ENCODE results near the gene CDK12.
A peak's percentile ranks its signal among the peaks of the same experiment; 100 is the strongest.
"Not testable (repeated sequence)": the region's sequence is repeated elsewhere in the genome, so short reads cannot be mapped to it uniquely, and the experiment has no call there.

The CDK12 gene

DNA sequence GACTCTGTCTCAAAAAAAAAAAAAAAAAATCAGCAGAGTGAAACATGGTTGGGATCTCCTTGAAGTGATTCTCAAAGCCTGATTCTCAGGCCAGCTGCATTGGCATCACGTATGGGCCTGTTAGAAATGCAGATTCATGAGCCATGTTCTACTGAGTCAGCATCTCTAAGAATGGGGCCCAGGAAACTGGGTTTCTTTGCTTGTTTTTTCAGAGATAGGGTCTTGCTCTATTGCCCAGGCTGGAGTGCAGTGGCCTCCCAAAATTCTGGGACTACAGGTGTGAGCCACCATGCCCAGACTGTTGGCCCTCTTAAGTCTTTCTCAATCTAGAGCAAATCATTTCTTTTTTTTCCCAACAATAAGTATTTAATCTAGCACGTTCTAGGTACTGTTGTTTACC, 47.7 kb downstream of the CDK12 start:
- no peak for DNase-seq

- DNase-seq: no peak
Measured at GRCh38 chr17:39513309-39513708, 52.0 kb downstream of the CDK12 start.

GRCh38 chr17:39513915-39514314, 52.6 kb downstream of the CDK12 start:
- DNase-seq: no peak

- no peak for DNase-seq
Measured at GRCh38 chr17:39517224-39517623, 55.9 kb downstream of the CDK12 start.

GRCh38 chr17:39525801-39526506, 64.7 kb downstream of the CDK12 start:
- no peak for DNase-seq

DNA sequence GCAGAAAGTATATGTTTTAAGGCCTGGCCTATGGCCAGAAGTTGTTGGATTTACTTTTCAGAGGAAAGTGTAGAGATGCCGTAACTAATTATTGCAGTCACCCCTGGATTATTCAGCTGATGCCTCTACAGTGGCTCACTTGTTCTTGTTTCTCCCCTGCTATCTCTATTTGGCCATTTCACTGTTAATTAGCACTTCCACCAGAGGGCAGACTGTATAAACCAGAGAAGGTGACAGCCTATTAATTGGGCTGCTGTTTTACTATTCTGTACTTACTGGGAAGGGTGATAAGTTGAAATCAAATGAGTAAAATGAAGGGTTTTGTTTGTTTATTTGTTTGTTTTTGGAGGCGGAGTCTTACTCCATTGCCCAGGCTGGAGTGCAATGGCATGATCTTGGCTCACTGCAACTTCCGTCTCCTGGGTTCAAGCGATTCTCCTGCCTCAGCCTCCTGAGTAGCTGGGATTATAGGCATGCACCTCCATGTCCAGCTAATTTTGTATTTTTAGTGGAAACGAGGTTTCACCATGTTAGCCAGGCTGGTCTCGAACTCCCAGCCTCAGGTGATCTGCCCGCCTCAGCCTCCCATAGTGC, 66.0 kb downstream of the CDK12 start:
- peak; percentile 23 for DNase-seq

GRCh38 chr17:39529455-39529854, 68.2 kb downstream of the CDK12 start:
- DNase-seq: no peak

GRCh38 chr17:39530513-39530912, 69.2 kb downstream of the CDK12 start:
- DNase-seq: no peak

DNA sequence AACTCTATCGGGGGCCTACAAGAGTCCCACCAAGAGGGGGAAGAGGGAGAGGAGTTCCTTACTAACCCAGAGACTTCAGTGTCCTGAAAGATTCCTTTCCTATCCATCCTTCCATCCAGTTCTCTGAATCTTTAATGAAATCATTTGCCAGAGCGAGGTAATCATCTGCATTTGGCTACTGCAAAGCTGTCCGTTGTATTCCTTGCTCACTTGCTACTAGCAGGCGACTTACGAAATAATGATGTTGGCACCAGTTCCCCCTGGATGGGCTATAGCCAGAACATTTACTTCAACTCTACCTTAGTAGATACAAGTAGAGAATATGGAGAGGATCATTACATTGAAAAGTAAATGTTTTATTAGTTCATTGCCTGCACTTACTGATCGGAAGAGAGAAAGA, 70.0 kb downstream of the CDK12 start:
- DNase-seq: no peak

- no peak for DNase-seq
Measured at GRCh38 chr17:39533891-39534290, 72.6 kb downstream of the CDK12 start.

DNA sequence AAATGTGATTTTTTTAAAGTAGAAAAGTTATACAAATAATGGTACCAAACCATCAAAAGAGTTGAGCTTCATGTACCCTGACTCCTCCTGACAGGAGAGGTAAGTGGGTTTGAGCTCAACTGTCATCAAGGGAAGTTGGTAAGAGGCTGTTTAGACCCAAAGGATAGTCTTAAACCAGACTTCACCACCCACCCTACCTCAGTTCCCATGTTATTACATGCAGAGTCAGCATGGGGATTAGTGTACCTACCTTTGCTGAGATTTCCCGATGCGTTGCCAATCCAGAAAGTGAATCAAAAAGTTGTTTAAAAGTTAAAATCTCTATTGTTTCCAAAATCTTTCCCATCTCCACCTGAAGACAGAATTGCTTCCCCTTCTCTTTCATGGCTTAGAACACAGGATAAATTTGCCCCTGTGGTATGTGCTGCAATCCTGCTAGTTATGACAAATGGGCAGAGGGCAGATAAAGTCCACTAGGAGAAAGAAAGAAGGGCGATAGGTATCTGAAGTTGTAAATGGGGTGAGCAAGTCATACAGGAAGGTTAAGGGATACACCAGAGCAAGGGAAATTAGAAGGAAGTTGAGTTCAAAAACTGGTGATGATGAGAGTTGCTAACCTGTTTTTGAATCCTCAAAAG, 73.6 kb downstream of the CDK12 start:
- DNase-seq: no peak

- no peak for DNase-seq
Measured at GRCh38 chr17:39536468-39536867, 75.2 kb downstream of the CDK12 start.

DNA sequence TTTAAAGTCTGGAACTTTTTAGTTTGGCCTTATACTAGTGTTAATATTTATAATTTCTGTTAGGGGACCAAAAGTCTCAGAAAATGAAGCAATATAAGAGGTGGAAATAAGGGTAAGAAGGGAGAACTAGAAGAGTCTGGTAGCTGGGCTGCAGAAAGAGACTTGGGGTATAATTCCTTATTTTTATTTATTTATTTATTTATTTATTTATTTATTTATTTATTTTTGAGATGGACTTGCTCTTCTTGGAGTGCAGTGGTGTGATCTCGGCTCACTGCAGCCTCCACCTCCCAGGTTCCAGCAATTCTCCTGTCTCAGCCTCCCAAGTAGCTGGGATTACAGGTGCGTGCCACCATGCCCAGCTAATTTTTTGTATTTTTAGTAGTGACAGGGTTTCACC, 76.1 kb downstream of the CDK12 start:
- not testable (repeated sequence) for DNase-seq

GRCh38 chr17:39538866-39539265, 77.6 kb downstream of the CDK12 start:
- peak; percentile 6 for DNase-seq

- no peak for DNase-seq
Measured at GRCh38 chr17:39540611-39541010, 79.3 kb downstream of the CDK12 start.

DNA sequence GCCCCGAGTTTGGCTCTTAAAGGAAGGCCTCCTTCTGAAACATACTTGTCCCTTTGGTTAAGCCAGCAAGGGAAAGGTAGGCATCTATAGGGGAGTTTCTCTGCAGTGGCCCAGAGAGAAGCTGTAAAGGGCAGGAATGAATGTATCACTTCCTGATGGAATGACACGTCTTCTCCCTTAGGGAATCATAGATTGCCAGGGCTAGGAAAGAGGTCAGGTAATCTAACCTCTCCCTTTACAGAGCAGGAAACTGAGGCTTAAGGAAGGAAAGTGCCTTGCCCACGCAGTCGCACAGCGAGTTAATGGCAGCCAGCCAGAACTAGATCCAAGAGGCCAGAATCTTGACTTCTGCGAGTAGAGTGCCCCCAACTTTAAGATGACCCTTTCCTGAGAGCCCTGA, 80.4 kb downstream of the CDK12 start:
- no peak for DNase-seq

DNA sequence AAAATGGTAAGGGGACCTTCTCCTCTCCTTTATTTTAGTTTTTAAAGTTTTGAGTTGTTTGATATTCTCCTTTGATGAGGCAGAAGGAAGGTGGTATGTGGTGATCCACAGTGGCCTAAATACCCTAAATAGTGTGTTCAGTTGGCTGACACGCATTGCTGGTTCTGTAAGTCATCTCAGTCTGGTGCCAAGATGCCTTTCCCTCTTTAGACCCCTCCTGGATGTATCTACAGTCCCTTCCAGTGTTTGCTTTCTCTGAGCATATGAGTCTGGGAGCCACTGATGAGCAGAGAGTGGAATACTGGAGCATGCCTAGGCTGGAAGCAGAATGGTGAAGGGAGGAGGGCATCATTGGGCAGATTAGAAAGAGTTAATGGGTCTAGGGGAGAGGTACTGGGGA, 81.9 kb downstream of the CDK12 start:
- DNase-seq: no peak

DNA sequence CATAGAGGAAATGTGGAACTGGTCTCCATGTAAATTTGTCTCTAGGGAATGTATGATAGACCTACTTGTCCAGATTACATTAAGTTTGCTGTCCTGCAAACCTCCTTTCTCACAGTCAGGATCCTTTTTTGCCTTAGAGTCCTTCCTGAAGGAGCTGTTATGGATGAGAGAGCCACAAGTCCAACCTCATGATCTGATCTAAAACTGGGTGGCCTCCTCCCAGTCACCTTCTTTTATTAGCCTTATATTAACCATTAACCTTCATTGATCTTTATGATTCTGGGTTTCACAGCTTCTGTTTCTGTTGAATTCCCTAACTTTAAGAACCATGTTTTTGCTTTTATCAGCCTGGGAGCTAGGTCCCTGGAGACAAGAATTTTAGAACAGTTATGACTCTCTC, 82.4 kb downstream of the CDK12 start:
- DNase-seq: no peak

- DNase-seq: not testable (repeated sequence)
Measured at GRCh38 chr17:39544361-39544760, 83.1 kb downstream of the CDK12 start.

GRCh38 chr17:39547713-39548478, 86.6 kb downstream of the CDK12 start:
- peak; percentile 72 for DNase-seq

DNA sequence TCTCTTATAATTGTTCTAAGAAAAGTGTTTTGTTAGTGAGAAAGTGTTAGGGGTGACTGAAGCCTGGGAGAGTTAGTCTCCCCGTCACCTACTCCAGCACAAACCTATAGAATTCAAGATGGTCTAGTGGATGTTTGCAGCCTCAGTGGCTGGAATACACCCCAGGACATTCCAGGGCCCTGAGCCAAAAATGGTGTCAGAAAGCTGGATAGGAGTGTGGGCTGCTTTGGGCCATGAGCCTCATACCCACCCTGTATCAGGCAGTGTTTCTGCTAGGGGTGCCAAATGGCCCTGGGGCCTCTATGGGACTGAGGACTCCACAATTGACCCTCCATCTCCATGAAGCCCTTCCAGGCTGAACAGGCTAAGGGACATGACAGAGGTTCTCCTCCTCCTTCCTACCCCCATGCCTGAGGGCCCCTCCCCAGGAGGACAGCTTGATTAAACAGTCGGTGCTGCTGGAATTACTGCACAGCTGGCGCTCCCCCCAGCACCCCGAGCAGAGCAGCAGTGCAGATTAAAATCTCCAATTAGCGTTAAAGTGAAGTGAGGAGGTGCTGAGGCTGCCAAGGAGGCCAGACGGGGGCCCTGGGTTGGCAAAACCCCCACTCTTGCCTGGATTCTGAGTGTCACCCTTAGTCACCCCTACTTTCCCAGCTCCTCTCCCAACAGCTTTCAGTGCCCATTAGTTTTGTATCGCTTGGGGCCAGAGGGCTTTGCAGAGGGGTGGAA, 87.4 kb downstream of the CDK12 start:
- DNase-seq: no peak

GRCh38 chr17:39549747-39550573, 88.7 kb downstream of the CDK12 start:
- DNase-seq: no peak

Data from activated CD4-positive, alpha-beta T cell treated with anti-CD3 and anti-CD28 coated beads, Interleukin-2, amount 50 U/mL, for 16 hours (primary cell).